ENCODE results near the gene SLC9A1.

Gene SLC9A1

DNA sequence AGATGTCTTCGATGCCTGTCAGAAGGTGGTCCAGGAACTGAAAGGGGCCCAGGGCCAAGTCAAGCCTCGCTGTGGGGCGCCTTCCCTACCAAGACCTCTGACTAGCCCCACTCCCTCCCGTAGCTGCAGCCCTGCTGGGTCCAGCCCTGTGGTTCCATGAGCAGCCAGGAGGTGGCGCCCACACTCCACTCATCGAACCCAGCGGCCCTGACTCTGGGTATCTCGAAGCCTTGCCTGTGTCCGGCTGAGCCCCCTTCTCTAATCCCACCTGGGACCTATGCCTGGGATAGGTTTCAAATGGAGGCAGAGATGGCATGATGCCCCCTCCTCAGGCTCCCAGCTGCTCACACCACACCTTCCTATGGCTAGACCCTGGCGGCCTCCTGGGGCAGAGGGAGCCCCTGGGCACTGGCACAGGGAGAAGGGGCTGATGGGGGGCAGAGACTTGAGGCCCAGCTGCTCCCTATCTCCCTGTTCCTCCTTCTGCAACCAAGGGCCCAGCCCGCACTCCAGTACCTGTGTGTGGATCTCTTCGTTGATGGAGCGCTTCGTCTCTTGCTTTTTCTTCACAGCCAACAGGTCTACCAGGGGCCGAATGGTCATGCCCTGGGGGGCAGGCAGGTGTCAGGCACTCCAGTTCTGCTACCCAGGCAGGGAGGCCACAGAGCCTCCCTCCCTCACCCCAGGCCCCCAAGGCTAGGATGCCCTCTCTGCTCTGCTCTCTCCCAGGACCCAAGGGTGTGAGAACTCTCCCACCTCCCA is 52.0 kb downstream of the SLC9A1 start:
- DNase-seq (ENCODE audit: low spot score): peak; percentile 75

DNA sequence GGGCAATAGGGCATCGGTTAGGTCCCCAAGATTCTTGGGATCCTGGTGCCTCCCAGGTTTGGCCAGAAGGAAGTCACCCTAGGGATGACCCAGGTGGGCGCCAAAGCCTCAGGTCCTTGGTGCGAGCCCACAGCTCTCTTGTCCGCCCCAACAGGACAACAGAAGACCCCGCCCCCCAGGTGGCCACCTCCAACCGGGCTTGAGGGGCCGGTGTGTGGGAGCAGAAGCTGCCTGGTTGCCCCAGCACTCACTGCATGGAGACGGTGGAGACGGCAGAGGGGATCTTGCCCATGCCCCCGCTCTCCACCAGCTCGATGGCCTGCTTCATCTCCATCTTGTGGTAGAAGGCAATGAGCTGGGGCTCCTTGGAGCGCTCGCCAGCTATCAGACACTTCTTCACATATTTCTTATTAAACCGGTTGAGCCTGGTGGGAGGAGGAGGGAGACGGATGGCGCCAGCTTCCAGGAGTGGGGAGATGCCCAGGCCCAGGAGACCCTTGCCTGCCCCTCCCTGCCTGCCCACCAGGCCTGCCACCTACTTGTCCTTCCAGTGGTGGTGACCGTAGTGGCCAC is 52.7 kb downstream of the SLC9A1 start:
- DNase-seq (ENCODE audit: low spot score): no peak

DNA sequence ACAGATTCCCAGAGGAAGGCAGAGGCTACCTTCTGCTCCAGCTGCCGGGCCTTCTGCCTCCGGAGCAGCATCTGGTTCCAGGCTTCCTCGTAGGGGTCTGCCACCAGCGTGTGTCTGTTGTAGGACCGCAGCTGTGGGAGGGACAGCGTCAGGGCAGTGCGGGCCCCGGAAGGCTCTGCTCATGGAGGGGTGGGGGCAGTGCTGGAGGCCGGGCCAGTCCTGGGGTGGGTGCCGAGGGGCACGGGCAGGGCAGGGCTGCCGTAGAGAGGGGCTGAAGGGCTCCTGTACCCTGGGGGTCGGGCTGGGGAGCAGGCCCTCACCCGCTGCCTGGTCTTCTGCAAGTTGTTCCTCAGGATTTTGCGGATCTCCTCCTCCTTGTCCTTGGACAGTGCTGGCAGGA is 53.2 kb downstream of the SLC9A1 start:
- no peak for DNase-seq (ENCODE audit: low spot score)

DNA sequence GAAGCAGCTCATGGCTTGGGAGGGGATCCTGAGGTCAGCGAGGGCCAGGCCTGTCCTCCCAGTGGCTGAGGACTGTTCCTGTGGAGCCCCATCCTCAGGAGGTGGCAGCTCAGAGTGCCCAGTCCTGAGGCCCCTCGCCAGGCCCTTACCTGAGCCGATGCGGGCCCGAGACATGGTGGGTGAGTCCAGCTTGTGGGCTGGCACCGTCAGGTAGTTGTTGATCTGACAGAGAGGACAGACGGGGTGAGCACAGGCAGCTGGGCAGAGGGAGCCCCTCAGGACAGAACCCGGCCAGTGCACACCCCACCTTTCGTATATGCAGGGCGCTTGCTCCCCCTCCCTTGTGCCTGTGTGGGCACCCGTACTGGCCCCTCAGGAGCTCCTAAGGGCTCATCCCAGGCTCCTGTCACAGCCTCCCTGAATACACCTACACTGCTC is 53.9 kb downstream of the SLC9A1 start:
- DNase-seq (ENCODE audit: low spot score): no peak

DNA sequence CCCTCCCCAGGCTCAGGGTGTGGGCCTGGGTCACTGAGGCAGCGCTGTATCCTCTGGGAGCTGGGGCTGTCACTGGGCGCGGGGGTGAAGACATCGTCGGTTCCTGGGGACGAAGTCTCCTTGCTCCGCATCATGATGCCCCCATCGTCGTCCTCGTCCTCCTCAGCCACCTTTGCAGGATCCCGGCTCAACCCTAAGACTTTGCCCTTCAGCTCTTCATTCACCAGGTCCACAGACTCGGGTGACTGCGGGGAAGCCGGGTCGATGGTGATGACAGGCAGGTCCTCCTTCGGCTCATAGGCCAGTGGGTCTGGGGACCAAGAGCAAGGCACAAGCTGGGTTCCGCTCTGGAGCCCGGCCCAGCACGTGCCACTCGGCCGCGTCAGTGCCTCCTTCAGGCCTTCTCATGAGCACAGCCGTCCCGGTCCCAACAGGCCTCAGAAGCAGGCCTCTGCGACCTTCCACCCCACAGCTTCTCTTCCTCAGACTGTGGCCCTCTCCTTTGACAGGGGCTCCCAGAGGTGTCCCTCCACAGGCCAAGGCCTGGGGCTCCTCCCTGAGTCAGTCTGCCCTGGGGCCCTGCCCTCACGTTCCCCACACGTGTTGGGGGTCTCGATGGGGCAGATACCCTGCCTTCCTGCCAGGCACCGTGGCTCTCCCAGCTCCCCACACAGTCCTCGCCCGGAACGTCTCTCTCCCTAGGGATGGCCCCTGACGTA is 54.4 kb downstream of the SLC9A1 start:
- no peak for DNase-seq (ENCODE audit: low spot score)

DNA sequence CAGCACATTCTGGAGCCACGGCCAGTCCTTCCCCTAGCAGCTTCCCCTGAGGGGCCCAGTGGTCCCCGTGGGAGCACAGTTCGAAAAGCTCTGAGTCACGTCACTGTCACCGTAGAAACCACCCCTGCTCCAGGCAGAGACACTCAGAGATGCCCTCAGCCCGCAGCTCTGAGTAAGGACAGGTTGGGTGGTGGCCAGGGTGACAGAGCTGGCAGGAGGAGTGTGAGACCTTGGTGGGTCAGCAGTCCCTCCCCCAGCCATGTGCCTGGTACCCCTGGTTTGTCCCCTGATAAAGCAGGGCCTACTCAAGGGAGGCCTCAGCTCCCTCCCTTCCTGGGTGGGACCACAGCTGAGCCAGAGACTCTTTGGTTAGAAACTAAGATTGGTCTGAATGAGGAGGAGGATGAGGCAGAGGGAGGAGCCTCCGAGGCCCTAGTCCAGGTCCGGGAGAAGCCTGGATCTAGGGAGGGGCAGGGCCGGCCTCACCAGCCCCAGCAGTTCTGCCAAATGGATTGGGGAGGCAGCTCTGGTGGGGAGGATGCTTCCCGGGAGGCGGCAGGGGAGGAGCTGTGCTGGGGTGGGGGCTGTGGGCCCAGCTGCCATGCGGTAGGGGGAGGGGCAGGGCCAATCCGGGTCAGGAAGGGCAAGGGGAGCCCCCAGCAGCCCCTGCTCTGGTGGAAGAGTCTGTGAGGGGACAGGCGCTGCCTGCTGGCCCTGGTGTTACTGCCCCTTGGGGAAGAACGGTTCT is 55.2 kb downstream of the SLC9A1 start:
- DNase-seq (ENCODE audit: low spot score): peak; percentile 29

DNA sequence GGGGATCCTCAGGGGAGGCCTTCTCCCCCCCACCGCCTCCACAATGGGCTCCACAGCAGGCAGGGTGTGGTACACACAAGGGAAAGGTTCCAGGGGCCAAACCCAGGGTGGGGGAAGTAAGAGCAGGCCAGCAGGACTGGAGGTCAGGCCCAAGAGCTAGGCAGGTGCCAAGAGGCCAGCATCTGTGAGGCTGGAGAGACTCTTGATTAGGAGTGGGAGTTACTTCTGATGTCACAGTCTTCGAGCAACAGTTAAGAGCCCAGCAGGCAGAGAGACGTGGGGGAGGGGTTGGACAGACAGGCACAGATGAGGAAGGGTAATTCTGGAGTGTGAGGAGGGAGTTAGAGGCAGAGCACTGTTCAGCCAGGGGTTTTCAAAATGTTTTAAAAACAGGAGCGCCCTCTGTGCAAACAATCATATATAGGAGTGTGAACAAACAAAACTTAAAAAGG is 55.8 kb downstream of the SLC9A1 start:
- peak; percentile 33 for DNase-seq (ENCODE audit: low spot score)

DNA sequence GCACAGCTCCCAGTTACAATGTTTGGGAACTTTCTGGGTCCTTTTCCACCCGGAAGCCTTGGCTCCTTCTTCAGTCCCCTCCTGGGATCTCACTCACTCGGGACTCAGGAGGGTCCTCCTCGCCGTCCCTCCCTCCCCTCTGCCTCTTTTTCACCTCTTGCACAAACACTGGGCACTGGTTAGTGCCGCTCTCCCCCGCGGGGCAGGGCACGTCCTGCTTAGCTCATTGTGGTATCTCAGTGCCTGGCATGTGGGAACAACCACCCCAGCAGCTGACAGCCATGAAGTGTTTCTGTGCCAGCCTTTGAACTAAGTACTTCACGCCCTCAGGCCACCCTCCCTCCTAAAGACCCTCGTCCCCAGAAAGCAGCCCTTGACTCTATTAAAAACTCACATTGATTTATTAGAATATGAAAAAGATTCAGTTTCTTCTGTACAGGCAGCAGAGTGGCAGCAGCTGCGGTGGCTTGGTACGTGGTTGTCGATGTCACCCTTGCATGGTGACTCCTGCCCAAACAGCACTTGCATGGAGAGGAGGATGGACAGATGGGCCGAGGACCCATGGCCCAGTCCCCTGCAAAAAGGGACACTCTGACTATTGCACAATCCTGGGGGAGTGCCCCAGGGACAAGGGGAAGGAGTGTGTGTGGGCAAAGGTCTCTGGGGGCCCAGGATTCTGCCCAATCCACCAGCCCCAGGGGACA is 56.3 kb downstream of the SLC9A1 start:
- DNase-seq (ENCODE audit: low spot score): no peak

DNA sequence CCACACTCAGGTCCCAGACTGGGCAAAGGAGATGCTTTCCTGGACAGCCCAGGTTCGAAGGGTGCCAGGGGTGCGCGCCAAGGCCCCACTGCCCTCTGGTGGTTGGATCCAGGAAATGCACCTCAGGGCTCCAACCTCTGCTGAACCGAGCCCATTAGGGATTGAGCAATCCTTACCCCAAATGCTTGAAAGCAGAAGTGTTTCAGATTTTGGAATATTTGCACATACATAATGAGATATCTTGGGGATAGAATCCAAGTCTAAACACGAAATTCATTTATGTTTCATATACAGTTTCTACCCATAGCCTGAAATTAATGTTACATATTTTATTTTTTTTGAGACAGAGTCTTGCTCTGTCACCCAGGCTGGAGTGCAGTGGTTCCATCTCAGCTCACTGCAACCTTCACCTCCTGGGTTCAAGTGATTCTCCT is 57.4 kb downstream of the SLC9A1 start:
- DNase-seq (ENCODE audit: low spot score): peak; percentile 80

DNA sequence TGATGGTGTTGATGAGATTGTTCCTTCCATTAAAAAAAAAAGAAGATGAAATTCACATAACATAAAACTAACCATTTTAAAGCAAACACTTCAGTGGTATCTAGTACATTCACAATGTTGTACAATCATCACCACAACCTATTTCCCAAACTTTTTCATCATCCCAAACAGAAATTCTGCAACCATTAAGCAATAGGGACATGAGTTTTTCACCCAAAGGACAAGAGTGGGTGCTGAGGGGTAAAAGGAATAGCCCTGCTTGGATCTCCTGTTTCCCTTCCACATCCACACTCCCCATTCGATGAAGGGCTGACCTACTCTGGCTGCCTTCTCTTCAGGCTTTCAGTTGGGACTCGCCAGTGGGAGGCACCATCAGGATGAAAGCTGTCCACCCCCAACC is 59.3 kb downstream of the SLC9A1 start:
- no peak for DNase-seq (ENCODE audit: low spot score)

DNA sequence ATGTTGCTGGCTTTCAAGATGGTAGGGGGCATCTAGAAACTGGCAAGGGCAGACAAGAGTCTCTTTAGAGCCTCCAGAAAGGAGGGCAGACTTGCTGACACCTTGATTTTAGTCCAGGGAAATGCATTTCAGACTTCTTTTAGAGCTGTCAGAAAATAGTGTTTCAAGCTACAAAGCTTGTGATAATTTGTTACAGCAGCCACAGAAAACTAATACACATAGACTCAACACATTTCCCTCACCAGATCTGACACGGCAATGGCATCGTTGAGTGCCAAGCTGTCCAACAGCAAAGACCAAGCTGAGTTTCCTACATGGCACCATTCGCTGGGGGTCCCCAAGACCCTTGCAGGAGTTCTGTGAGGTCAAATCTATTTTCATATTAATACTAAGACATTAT is 62.0 kb downstream of the SLC9A1 start:
- no peak for DNase-seq (ENCODE audit: low spot score)

DNA sequence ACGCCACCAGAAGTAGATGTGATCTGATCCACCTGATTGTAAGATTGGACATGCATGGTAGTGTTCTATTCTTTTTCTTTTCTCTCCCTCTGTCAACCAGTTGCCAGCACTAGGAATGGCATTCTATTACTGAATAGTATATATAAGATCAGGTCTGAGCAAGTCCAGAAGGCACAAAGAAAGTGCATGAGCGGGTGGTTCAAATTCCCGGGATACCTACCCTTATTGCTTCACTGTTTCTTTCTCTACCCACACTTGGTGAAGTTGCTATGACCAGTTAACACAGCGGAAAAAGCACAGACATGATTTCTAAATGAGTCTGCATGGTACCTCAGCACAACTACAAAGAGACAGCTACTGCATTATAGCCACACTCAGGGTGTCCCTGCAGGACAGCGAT is 64.0 kb downstream of the SLC9A1 start:
- DNase-seq (ENCODE audit: low spot score): no peak

DNA sequence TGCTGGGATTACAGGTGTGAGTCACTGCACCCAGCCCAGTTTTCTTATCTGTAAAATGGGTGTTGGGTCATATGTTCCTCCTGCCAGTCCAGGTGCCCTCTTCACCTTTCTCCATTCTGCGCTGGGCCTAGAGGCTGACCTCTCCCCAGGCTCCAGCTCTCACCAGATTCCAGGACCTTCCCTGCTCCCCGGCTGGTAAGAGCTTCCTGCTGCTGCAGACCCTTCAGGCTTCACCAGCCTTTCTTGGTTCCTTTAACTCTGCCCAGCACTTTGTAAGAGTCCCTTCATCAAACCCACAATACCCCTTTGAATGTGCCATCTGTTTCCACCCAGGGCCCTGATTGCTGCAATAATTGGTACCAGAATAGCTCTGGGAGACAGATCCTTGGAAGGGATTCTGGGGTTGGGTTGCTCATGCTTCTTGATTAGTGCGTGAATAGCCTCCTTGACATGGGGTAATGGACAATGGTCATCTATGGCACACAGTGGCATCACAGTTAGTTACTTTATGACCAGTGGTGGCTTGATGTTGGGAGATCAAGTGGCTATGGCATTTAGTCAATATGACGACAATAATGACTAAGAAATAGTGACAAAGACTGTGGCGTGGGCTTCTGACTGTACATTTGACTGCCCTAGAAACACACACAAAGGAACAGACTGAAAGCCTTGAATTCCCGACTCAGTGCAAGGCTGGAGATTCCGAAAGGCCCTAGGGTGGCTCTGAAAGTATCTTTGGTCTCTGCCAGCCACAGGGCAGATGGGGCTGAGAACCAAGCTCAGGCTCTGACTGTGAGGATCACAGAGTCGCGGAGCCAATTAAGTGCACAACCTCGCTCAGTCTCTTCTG is 67.3 kb downstream of the SLC9A1 start:
- DNase-seq (ENCODE audit: low spot score): no peak

DNA sequence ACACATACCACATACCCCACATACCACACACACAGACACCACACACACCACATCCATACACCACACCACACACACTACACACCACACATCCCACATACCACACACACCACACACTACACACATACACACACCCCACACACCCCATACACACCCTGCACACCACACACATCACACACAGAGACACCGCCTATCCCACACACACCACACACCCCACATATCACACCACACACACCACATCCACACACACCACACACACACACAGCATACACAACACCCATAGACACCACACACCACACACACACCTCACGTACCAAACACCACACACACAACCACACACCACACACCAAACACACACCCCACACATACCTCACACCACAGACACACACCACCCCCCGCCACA is 68.3 kb downstream of the SLC9A1 start:
- DNase-seq (ENCODE audit: low spot score): no peak

DNA sequence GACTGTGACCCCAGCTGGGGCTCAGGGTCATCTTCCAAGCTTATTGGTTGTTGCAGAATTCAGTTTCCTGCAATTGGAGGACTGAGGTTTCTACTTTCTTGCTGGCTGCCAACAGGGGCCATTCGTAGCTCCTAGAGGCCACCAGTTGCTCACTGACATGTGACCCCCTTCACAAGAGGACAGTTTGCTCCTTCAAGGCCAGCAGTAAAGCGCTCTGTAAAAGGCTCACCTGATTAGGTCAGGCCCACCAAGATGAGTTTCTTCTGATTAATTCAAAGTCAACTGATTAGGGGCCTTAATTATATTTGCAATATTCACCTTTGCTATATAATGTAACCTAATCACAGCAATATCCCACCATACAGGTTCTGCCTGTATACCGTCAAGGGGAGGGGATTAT is 68.9 kb downstream of the SLC9A1 start:
- DNase-seq (ENCODE audit: low spot score): no peak

DNA sequence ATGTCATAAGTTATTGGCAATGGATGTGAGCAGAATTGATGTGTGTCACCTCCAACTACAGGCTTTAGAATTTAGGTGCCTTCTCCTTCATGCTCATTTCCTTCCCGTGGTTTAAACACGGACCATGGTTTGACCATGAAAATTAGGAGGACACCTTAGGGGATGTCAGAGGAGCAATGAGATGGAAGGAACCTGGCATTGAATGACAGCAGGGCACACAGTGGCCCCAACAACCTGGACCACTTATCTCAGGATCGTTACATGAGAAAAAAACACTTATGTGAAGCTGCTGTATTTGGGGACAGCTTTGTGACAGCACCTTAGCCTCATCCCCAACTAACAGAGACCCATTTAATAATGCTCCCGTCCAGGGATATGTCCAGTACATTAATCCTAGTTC is 70.8 kb downstream of the SLC9A1 start:
- DNase-seq (ENCODE audit: low spot score): no peak

DNA sequence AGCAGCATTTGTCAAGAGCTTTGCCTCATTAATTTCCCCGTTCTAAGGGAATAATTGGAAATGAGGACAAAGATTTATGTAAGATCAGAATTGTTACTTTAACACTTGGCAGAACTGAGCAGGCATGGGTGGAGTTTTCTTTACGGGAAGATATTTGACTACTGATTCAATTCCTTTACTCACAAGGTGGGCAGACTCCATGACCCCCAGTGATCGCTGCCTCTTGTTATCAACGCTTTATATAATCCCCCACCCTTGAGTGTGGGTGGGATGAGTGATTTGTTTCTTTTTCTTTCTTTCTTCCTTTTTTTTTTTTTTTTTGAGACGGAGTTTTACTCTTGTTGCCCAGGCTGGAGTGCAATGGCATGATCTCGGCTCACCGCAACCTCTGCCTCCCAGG is 77.0 kb downstream of the SLC9A1 start:
- DNase-seq (ENCODE audit: low spot score): no peak

DNA sequence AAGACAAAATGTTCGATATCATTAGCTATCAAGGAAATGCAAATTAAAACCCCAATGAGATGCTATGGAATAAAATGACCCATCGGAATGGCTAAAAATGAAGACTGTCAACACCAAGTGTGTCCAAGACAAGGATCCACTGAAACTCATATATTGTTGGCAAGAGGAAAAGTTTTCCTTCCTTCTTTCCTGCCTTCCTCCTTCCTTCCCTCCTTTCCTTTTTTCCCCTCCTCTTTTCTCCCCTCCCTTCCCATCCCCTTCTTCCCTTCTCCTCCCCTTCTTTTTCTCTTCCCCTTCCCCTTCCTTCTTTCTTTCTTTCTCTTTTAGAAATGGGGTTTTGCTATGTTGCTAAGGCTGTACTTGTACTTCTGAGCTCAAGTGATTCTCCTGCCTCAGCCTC is 78.1 kb downstream of the SLC9A1 start:
- DNase-seq (ENCODE audit: low spot score): no peak

DNA sequence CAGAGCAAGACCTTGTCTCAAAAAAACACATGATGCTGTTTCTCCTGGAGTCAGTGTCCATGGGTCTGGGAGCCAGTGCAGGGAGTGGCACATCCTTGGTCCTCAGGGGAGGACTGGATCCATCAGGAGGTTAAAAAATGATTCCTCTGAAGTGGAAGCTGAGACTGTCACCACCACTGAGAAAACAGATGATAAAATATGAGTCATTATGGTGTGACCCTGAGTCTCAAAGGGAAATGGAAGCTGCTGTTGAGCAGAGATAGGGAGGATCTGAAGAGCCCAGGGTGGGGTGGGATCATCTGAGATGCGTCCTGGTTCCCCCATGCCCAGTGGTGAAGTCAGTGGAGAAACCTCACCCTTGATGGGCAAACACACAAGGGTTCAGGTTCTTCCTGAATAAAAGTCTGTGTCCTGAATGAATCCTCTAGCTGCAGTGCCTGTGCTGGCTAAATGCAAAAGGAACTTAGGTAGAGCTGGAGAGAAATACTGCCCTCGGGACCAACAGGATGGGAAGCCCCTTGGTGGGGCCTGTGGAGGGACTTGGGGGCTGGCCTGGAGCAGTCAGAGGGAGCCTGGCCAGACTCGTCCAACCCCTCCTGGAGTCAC is 80.6 kb downstream of the SLC9A1 start:
- peak; percentile 75 for DNase-seq (ENCODE audit: low spot score)

DNA sequence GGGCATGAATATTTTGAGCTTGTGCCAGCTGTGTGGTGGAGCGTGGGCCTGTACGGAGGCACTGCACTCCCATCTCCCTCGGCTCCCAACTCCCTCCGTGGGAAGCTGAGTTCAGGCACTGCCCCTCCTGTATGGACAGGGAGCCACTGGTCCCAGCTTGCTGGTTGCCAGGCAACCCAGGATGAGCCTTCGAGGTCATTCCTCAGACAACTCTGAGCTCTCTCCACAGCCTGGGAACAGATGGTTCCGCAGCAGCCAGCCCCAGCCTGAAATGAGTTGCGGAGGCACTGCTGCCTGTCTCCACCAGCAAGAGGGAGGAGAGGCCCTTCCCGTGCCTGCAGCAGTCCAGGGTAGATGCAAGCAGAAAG is 83.9 kb downstream of the SLC9A1 start:
- DNase-seq (ENCODE audit: low spot score): no peak

All from hematopoietic multipotent progenitor cell treated with erythropoietin and hydrocortisone succinate and interleukin-3 and kit ligand, for 15 days (in vitro differentiated cells).